ENCODE measurements around the gene FAM117B. TPM values are rescaled to one million over a fixed set of nuclear protein-coding genes. Genes with fewer than 3 reads are reported as not detected.

FAM117B gene
- 2.8 and 4.3 TPM in 2 replicates for total RNA-seq (2014; rRNA removed; shearing (Covaris generic))

DNA sequence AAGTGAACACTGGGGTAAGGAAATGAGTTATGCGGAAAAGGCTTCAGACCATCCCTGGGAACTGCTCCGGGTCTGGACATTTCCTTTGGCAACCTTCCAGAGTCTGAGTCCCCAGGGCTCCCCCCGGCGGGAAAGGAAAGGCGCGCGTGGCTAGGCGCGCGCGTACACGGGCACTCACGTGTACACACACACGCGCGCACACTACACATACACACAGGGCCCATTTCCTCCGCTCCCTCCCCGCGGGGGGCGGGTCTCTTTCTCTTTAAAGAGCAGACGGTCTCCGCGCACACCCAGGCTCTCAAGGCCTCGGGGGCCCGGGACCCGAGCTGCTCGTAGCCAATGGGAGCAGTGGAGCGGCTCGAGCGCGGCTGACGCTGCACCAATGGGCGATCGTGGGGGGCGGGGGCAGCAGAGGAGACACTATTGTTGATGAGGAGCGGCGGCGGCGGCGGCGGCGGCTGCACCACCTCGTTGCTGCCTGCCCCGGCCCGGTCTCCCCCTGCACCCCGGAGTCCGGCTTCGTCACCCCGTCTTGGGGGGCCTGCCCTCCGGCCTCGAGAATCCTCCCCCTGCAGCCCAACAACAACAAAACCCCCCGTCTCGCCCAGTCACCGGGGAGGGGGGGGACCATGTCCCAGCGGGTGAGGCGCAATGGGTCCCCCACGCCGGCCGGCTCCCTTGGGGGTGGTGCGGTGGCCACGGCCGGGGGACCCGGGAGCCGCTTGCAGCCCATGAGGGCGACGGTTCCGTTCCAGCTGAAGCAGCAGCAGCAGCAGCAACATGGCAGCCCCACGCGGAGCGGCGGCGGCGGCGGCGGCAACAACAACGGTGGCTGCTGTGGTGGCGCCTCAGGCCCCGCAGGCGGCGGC lies at the start of gene FAM117B:
FAM117B (plus strand) TSS at position 414 of the 872 bp plus-strand sequence; CDS start at position 633, 219 bp downstream.
- DNase-seq (ENCODE audit: low spot score) = peak; percentile 95

DNA sequence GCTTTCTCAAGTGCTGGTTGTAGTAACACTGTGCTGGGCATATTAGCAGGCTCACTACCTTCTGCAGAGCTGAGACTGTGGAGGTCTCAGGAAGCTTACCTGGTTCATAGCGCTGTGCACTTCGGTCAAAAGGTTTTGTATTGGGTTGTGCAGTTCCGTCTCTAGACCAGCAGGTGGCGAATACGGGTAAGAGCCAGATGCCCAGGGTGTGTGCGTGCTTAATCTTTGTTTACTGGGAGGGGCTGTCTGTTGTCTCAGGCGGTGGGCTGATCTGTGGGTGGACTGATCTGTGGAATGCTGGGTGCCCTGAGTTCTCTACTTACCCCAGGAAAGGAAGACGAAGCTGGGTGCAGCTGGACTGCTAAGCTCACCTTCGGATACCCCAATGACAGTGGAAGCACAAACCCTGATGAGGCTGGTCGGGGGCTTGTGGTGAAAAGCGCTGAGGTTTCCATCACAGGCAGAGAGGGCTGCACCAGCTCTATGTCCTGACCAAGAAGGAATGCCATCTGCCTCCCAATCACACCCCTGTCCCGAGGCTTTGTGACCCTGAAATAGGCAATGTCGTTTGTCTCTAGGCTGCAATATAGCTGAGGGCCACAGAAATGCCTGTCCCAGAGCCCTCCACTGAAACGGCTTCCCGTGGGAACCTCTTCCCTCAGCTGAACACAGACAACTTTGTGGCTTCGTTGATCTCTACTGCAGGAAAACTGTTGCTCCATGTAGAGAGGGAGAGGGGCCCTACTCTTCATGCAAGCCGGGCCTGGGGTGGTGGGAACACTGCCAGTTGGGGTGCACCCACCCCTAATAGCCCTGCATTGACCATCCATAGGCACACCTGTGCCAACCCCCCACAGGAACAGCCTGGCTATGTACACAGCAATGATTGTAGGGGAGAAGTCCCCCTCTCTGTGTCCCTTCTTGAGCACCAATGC lies 45.9 kb upstream of the FAM117B start:
- peak; percentile 70 for DNase-seq (ENCODE audit: low spot score)

DNA sequence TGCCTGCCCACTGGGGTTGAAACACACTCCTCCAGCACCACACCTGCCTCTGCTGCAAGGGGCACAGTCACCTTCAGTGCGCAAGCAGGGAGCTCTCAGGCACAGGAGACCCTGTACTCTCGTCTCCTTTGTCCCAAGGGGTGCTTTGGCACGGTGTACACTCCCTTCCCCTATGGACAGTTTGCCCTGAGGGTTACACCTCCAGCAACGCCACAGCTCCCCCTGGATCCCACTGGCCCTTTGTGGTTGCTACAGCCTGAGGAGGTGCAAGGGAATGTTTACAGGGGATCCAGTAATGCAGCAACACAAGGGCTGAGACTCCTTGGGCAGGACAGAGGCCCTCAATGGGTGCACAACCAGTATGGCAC lies 45.2 kb upstream of the FAM117B start:
- DNase-seq (ENCODE audit: low spot score) = no peak

DNA sequence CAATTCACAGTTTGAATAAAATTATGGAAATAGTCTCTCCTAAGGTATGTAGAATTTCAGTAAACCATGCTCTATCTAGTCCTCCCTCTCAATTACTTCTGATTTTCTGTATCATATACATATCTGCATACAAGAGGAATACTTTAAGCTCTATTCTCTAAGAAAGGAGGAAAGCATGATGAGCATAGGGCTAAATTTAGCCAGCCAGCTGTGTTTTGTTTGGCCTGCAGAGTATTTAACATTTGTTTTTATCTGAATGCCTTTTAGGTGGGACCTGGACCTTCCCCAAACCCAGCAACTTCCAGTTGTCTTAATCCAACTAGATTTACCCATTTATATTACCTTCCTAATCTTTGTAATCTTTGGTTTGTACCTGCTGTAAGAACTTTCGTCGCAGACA lies 42.2 kb upstream of the FAM117B start:
- DNase-seq (ENCODE audit: low spot score) = no peak

DNA sequence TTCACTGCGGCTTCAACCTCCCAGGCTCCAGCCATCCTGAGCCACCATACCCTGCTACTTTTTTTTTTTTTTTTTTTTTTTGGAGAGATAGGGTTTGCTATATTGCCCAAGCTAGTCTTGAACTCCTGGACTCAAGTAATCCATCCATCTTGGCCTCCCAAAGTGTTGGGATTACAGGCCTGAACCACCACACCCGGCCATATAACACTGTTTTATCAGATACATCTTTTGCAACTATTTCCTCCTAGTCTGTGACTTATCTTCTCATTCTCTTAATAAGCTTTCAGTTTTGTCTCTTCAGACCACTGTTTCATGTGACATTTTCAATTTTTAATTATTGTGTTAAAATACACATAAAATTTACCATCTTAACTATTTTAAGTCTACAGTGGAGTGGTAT lies 35.7 kb upstream of the FAM117B start:
- DNase-seq (ENCODE audit: low spot score) = no peak

DNA sequence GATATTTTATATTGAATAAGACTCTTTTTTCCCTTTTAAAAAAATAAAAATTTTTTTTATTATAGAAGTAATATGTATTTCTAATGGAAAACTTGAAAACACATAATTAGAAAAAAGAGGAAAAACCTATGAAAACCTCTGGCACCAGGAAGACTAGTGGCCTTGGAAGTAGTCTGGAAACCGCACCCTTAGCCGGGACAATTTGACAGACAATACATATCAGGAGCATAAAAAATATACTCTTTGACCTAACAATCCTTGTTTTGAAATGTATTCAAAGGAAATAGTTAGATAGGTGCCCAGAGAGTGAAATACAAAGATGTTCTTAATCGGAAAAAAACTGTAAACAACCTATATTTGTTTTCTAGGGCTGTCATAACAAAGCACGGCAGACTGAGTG lies 34.9 kb upstream of the FAM117B start:
- no peak for DNase-seq (ENCODE audit: low spot score)

DNA sequence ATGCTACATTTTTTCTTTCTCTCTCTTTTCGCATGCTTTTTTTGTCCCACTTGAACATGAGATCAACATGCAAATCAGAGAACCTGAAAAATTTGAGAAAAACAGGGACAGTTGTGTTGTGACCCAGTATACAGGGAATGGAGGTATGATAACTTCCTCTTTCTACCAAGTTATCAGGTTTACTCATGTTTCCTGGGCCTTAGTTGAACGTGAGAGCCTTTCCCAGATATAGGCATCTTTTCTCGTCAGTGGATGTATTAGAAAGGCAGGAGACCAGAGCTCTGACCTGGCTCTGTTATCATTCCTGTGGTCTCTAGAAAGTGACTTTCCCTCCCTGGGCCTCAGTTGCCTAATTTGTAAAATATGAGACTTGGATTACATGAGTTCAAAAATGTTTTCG lies 30.1 kb upstream of the FAM117B start:
- no peak for DNase-seq (ENCODE audit: low spot score)

DNA sequence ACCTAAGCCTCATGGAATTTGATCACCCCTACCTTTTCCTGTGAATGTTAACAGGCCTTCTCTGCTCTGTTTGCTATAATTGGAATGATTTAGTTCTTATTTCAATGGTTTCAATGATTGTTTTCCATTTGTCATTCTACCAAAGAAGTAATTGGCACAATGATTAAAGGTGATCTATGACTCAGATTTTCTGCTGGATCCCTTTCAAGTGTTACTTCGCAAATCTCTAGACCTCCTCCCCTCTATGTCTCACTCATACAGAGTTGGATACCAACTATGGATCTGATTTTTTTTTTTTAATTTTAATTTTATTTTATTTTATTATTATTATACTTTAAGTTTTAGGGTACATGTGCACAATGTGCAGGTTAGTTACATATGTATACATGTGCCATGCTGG lies 29.6 kb upstream of the FAM117B start:
- no peak for DNase-seq (ENCODE audit: low spot score)

DNA sequence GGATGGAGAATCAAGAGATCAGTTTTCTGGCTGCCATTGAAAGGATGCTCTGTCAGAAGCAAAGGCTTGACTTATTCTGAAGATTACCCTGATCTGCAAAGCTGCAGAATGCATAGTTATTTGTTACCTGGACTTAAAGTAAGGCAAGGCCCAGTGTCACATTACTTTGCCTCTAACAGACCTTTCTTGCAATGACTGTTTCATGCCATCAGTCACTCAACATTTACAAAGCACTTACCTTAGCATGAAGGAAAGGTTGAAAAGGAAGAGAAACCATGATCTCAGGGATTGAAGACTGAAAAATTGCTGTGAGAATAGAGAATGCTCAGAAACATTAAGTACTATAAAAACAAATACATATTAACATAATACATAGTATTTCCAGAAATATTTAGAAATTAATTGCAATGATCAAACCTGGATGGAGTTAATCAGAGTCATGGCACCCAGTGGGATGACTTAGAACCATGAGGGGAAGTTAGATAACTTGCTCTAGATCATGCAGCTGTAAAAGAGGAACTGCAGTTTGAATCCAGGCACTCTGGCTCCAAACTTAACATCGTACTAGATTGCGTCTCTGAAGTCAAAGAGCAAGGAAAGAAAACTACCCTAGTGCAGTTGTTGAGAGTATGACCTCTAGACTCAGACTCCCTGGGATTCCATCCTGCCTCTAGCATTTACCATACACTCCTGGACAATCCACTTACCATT lies 26.5 kb upstream of the FAM117B start:
- no peak for DNase-seq (ENCODE audit: low spot score)

DNA sequence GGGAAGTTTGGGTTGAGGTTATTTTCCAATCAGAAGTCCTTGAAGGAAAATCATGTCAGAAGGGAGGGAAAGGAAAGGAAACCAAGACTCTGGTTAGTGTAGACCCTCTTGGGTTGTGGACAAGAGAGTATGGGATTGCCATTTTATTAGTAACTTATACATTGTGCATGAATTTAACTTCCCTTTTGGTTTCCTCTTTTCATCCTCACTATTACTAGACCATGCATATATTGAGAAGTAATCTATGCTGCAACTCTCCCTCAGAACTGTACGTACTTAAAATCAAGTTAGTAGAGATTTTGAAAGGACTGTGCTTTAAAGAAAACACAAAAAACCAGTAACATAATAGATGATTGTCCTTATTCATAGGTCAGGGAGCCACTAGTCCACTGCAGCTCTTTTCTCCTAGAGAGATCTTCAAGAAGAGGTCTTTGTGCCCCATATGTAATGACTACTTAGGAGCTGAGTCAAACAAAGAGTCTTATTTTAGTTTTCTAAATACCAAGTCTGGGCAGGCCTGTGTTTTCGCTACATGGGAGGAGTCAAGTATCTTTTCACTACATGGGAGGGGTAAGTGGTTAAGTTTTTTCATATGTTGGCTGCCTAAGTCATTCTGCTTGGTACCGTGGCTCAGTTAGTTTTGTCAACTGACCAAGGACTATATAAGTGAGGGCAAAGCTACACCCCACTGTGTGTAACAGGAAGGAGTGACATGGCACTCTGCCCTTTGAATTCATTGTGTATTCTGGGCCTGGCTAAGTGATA lies 25.2 kb upstream of the FAM117B start:
- DNase-seq (ENCODE audit: low spot score) = no peak

DNA sequence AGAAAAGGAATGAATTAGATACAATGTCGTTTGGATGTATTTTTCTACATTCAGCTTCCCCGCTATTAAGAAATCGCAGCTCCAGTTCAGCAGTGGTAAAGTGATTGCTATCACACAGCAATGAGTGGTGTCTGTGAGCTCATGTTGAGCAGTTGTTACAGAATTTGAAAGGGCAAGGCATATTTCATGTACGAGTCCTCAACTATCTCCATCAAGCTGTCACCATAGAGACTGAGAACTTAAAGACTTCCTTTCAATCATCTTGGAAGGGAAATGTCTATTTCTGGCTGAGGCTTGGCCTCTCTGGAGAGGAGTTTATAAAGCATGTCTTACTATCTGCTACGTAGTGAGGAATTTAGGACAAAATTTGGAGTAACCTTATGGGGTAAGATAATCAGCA lies 24.4 kb upstream of the FAM117B start:
- no peak for DNase-seq (ENCODE audit: low spot score)

DNA sequence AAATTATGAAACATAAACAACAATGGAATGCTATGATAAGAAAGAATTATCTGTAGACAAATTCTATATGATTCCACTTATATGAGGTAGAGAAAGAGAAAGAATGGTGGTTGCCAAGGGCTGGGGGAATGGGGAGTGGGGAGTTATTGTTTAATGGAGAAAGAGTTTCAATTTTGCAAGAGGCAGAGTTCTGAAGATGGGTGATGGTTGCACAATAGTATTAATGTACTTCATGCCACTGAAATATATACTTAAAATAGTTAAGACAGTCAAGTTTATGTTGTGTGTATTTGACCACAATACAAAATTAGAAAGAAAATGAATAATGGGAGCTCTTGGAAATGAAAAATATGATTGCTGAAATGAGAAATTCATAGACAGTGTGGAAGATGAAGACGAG lies 22.6 kb upstream of the FAM117B start:
- no peak for DNase-seq (ENCODE audit: low spot score)

DNA sequence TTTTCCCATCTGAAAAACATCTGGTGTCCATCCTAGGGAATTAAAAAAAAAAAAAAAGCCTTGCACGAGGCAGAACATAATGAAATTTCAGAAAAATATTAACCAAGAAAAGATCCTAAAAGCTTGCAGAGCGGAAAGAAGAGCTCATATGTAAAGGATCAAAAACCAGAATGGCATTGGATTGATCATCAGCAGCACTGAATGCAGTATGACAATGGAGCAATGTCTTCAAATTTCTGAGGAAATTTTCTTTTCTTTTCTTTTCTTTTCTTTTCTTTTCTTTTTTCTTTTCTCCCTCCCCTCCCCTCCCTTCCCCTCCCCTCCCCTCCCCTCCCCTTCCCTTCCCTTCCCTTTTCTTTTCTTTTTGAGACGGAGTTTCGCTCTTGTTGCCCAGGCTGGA lies 21.3 kb upstream of the FAM117B start:
- DNase-seq (ENCODE audit: low spot score) = no peak

DNA sequence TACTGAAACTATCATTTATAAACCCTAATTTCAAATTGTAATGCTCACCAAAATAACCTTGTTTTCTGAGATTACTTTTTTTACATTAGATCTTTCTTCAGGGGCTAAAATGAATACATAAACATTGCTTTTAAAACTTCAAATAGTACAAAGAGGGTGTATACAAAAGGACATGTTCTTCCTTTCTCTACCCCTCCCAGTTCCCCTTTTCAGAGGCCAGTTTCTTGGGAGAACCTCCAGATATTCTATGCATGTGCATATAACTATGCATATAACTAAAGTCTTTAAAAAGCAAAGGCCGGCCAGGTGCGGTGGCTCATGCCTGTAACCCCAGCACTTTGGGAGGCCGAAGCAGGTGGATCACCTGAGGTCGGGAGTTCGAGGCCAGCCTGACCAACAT lies 10.6 kb upstream of the FAM117B start:
- no peak for DNase-seq (ENCODE audit: low spot score)

DNA sequence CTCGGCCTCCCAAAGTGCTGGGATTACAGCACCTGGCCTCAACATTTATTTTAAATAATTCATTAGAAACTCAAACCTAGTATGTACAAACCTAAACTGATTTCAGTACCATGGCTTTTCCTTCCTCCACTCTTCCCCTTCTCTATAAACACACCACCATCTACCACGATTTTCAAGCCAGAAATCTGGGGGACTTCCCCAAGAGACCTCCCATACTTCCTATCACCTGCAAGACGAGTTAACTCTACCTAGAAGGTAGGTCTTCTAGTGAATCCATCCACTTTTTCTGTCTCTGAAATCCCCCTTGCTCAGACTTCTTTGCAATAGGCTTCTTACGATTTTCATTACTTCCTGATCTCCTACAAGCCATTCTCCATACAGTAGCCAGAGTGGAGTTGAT lies 7.7 kb upstream of the FAM117B start:
- DNase-seq (ENCODE audit: low spot score) = no peak

DNA sequence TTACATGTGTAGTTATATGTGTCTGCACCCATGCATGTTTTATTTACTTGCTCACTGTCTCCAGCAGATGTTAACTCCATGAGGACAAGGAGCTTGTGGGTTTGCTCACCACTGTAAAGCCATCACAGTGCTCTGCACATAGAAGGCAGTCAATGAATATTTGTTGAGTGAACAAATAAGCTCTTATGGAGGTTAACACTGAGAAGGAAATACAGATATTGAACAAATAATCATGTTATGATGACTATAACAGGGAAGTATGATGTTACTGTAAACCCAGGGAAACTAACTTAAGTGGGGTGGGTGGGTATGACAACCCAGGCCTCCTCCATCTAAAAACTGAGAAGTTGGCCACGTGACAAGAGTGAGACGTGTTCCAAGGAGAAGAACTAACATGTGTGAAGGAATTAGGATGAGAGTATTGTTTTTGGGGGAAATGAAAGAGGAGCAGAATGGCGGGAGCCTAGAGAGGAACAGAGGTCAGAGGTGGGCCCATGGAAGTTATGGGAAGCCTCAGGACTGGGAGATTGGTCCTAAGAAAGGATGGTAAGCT lies 6.0 kb upstream of the FAM117B start:
- no peak for DNase-seq (ENCODE audit: low spot score)

DNA sequence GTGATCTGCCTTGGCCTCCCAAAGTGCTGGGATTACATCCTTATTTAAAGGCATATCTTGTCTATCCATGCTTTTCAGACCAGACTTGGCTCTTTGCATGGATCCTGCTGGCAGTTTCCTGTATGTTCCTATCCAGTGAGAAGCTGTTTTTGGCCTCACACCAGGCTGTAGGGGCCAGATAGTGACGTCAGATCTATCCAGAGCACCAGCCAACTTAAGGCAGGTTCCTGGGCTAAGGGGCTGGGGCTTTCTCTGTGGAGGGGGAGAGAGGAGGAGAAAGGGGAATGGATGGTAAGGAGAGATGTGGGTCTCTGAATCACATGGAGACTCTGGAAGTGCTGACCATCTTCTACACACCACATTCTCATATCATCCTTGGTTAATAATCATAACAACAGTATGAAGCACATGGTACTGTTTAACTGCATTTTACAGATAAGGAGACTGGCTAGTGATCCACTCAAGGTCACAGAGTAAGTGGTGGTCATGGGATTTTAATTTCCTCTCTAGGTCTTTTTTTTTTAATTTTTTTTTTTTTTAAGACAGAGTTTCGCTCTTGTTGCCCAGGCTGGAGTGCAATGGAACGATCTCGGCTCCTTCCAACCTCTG lies 2.0 kb upstream of the FAM117B start:
- DNase-seq (ENCODE audit: low spot score) = no peak

DNA sequence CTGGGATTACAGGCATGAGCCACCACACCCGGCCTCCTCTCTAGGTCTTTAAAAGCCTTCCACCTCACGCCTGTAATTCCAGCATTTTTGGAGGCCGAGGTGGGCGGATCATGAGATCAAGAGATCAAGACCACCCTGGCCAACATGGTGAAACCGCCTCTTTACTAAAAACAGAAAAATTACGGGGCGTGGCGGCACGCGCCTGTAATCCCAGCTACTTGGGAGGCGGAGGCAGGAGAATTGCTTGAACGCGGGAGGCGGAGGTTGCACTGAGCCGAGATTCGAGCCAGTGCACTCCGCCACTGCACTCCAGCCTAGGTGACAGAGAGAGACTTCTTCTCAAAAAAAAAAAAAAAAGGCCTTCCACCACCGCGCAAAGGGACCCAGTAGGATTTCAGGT lies 1.3 kb upstream of the FAM117B start:
- DNase-seq (ENCODE audit: low spot score) = no peak

DNA sequence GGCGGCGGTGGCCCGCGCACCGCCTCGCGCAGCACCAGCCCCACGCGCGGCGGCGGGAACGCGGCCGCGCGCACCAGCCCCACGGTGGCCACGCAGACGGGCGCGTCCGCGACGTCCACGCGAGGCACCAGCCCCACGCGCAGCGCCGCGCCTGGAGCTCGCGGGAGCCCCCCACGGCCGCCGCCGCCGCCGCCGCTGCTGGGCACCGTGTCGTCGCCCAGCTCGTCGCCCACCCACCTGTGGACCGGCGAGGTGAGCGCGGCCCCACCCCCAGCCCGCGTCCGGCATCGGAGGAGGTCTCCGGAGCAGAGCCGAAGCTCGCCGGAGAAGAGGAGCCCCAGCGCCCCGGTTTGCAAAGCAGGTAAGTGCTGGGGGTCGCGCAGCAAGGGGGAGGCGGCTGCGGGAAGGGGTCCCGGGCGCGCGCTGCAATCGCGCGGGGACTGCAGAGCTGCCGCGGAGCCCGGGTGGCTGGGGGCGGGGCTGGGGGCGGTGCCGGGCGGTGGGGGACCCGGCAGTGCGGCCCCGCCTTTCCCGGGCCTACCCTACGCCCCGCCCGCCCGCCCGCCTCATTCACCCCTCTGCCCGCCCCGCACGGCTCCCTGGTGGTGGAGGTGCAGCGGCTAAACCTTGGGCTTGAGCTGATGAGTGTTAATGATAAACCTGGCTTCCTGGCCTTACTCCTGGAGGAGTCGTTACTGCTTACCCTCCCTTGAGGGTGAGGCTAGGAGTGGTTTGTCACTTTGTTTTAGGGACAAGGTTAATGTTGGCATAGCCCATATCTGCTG lies 851 bp downstream of the FAM117B start:
- peak; percentile 58 for DNase-seq (ENCODE audit: low spot score)

DNA sequence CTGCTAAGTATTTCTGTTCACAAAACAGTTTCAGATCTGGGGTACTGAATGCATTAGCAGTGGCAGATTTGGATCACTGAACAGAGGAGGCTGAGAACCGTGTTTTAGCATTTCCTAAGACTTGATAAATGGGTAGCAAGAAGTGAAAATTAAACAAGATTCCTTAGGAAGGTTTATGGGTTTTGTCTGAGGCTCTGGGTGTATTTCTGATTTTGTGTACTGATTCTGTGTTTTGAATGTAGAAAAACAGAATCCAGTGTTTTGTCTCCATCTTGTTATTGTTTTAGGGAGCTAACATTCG lies 1.4 kb downstream of the FAM117B start:
- DNase-seq (ENCODE audit: low spot score) = no peak

Measured in H4 (cell line).